ENCODE results near the gene KIF1A. TPM values are rescaled to one million over a fixed set of nuclear protein-coding genes. Genes with fewer than 3 reads are reported as not detected.

KIF1A gene
- total and polyA plus RNA-seq, 2 donors (not counting 3 experiments of a cell fraction or from before 2014, with no cell fraction given): 0.11 to 0.64 TPM

DNA sequence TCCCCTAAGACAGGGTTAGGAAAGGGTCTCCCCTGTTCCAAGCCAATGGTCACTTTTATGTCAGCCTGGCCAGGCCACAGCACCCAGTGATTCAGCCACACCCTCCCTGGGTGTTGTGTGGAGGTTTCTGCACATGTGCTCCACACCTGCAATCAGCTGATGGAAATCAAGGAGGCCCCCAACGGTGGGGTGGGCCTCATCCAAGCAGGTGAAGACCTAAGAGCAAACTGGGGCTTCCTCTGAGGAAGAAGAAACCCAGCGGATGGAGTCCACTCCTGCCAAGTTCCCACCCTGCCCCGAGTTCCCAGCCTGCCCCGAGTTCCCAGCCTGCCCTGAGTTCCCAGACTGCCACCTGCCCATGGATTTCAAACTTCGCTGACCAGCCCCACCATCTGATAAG, 55.4 kb downstream of the KIF1A start:
- FAIRE-seq (no peak), DNase-seq (ENCODE audit: low read depth, low spot score) (no peak)
- Histone ChIP-seq H3K79me2 (ENCODE audit: control insufficient read depth, insufficient read depth, low read length) (no peaks in the 10 kb centered on the region), H4K20me1 (replicated peaks; ENCODE audit: control insufficient read depth, extremely low read depth, insufficient read depth, low read length) (no peaks in the 10 kb centered on the region), H3K9ac (replicated peaks; ENCODE audit: extremely low read depth, insufficient read depth, low read length) (no peak overlapping the region), H3K27me3 (ENCODE audit: control insufficient read depth in 2 of 2, insufficient read depth in 2 of 2, low read length in 2 of 2) (no peaks in the 10 kb centered on the region), H3K4me1 (ENCODE audit: control insufficient read depth, extremely low read depth, insufficient read depth, low read length) (no peaks in the 10 kb centered on the region), H3K4me2 (ENCODE audit: insufficient read depth, low read length) (no peak overlapping the region), H3K4me3 (replicated peaks in 1 of 3; ENCODE audit: insufficient read depth in 1 of 3, low read depth in 1 of 3, low read length in 3 of 3) (no peak overlapping the region), H3K27ac (ENCODE audit: insufficient read depth, low read depth, low read length) (no peak overlapping the region), H3K36me3 (ENCODE audit: control insufficient read depth in 2 of 2, extremely low read depth in 1 of 2, insufficient read depth in 2 of 2, low read length in 2 of 2) (no peaks in the 10 kb centered on the region), H3K9me3 (replicated peaks; ENCODE audit: control insufficient read depth, insufficient read depth, low read length) (no peaks in the 10 kb centered on the region), H2AFZ (ENCODE audit: low read depth, low read length) (no peak overlapping the region), H3K9me1 (replicated peaks; ENCODE audit: control insufficient read depth, extremely low read depth, insufficient read depth, low read length) (no peaks in the 10 kb centered on the region)
- POLR2A ChIA-PET: no interaction called here
- TF ChIP-seq JUN (IDR thresholded peaks at IDR 0.05; ENCODE audit: borderline replicate concordance, insufficient read depth, insufficient read length, low read depth): no peak
- TF ChIP-seq POLR2AphosphoS5 (IDR thresholded peaks at IDR 0.05; ENCODE audit: insufficient read depth, low read depth, low read length): no peak
- no peak for TF ChIP-seq FOS (IDR thresholded peaks at IDR 0.05; ENCODE audit: borderline replicate concordance, insufficient read depth, low read length)
- TF ChIP-seq, protein P1, sequence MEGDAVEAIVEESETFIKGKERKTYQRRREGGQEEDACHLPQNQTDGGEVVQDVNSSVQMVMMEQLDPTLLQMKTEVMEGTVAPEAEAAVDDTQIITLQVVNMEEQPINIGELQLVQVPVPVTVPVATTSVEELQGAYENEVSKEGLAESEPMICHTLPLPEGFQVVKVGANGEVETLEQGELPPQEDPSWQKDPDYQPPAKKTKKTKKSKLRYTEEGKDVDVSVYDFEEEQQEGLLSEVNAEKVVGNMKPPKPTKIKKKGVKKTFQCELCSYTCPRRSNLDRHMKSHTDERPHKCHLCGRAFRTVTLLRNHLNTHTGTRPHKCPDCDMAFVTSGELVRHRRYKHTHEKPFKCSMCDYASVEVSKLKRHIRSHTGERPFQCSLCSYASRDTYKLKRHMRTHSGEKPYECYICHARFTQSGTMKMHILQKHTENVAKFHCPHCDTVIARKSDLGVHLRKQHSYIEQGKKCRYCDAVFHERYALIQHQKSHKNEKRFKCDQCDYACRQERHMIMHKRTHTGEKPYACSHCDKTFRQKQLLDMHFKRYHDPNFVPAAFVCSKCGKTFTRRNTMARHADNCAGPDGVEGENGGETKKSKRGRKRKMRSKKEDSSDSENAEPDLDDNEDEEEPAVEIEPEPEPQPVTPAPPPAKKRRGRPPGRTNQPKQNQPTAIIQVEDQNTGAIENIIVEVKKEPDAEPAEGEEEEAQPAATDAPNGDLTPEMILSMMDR (IDR thresholded peaks at IDR 0.05; ENCODE audit: extremely low read depth in 1 of 2, insufficient read depth in 1 of 2, low read depth in 1 of 2, low read length in 2 of 2): no peak
- no peak for TF ChIP-seq MYC (IDR thresholded peaks at IDR 0.05; ENCODE audit: low read depth, low read length)
- intact Hi-C loops (cut with micrococcal nuclease): no loop called here
- dilution Hi-C loops (cut with MboI; ENCODE audit: extremely low pct_ligation_motif_present, low sequenced_read_pairs): no loop called here
- BruUV-seq (replicated peaks): no TSS peak
- CTCF ChIA-PET: no interaction called here

DNA sequence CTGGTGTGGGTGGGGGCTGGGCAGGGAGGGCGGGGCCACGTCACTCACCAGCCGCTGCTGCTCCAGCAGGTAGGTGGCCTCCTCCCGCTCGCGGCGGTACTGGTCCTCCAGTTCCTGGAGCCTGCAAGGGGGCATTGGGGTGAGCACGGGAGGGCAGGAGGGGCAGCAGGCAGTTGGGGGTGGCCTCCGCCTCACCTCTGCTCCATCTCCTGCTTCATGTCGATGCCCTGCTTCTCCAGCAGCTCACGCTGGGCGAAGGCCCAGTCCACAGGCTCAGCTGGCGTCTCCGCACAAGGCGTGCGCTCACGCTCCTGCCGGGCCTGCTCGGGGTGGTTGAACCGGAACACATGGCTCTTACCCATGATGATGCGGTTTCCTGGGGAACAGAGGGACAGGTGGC, 57.0 kb downstream of the KIF1A start:
- H3K4me1 ChIP-seq (ENCODE audit: control insufficient read depth, extremely low read depth, insufficient read depth, low read length): no peaks in the 10 kb centered on the region
- no peak overlapping the region for H2AFZ ChIP-seq (ENCODE audit: low read depth, low read length)
- no peaks in the 10 kb centered on the region for H3K36me3 ChIP-seq (ENCODE audit: control insufficient read depth in 2 of 2, extremely low read depth in 1 of 2, insufficient read depth in 2 of 2, low read length in 2 of 2)
- H3K9me1 ChIP-seq (replicated peaks; ENCODE audit: control insufficient read depth, extremely low read depth, insufficient read depth, low read length): no peaks in the 10 kb centered on the region
- no peak overlapping the region for H3K27ac ChIP-seq (ENCODE audit: insufficient read depth, low read depth, low read length)
- H3K9me3 ChIP-seq (replicated peaks; ENCODE audit: control insufficient read depth, insufficient read depth, low read length): no peaks in the 10 kb centered on the region
- no peak overlapping the region for H3K4me3 ChIP-seq (replicated peaks in 1 of 3; ENCODE audit: insufficient read depth in 1 of 3, low read depth in 1 of 3, low read length in 3 of 3)
- dilution Hi-C loops (cut with MboI; ENCODE audit: extremely low pct_ligation_motif_present, low sequenced_read_pairs) (no loop called here), intact Hi-C loops (cut with micrococcal nuclease) (no loop called here)
- BruUV-seq (replicated peaks): no TSS peak
- no peak for DNase-seq (ENCODE audit: low read depth, low spot score)
- no peak overlapping the region for H3K4me2 ChIP-seq (ENCODE audit: insufficient read depth, low read length)
- H3K27me3 ChIP-seq (ENCODE audit: control insufficient read depth in 2 of 2, insufficient read depth in 2 of 2, low read length in 2 of 2): no peaks in the 10 kb centered on the region
- no peaks in the 10 kb centered on the region for H3K79me2 ChIP-seq (ENCODE audit: control insufficient read depth, insufficient read depth, low read length)
- H3K9ac ChIP-seq (replicated peaks; ENCODE audit: extremely low read depth, insufficient read depth, low read length): no peak overlapping the region
- no peak for TF ChIP-seq FOS (IDR thresholded peaks at IDR 0.05; ENCODE audit: borderline replicate concordance, insufficient read depth, low read length)
- TF ChIP-seq POLR2A (IDR thresholded peaks at IDR 0.05; ENCODE audit: low read depth, low read length): no peak
- TF ChIP-seq JUN (IDR thresholded peaks at IDR 0.05; ENCODE audit: borderline replicate concordance, insufficient read depth, insufficient read length, low read depth): no peak
- TF ChIP-seq, protein P2, sequence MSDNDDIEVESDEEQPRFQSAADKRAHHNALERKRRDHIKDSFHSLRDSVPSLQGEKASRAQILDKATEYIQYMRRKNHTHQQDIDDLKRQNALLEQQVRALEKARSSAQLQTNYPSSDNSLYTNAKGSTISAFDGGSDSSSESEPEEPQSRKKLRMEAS (IDR thresholded peaks at IDR 0.05; ENCODE audit: insufficient read depth, insufficient read length): no peak
- no peak for TF ChIP-seq GATA2 (IDR thresholded peaks at IDR 0.05; ENCODE audit: insufficient read depth, insufficient read length, low read depth, low read length)
- TF ChIP-seq POLR2AphosphoS5 (IDR thresholded peaks at IDR 0.05; ENCODE audit: insufficient read depth, low read depth, low read length): no peak
- no peak for TF ChIP-seq MYC (IDR thresholded peaks at IDR 0.05; ENCODE audit: low read depth, low read length)
- TF ChIP-seq, protein P1 (IDR thresholded peaks at IDR 0.05; ENCODE audit: extremely low read depth in 1 of 2, insufficient read depth in 1 of 2, low read depth in 1 of 2, low read length in 2 of 2): no peak
- TF ChIP-seq EZH2 (IDR thresholded peaks at IDR 0.05; ENCODE audit: borderline replicate concordance, low read depth, low read length, severe bottlenecking): no peak
- CTCF ChIA-PET: no interaction called here
- POLR2A ChIA-PET: no interaction called here
- H4K20me1 ChIP-seq (replicated peaks; ENCODE audit: control insufficient read depth, extremely low read depth, insufficient read depth, low read length): no peaks in the 10 kb centered on the region
- FAIRE-seq: no peak

All from endothelial cell of umbilical vein (primary cell).